Measurements from ENCODE around the gene THSD4.
A peak's percentile ranks its signal among the peaks of the same experiment; 100 is the strongest.

The THSD4 gene

DNA sequence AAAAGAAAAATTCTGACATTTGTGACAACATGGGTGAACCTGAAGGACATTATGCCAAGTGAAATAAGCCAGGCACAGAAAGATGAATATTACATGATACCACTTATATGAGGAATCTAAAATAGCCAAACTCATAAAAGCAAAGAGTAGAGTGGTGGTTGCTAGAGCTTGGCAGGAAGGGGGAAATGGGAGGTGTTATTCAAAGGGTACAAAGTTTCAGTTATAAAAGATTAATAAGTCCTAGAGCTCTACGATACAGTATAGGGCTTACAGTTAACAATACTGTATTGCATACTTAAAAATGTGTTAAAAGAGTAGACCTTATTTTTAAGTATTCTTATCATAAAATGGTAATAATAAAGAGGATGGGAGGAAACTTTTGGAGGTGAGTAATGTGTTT lies 583.5 kb downstream of the THSD4 start:
- TF ChIP-seq, protein P1, sequence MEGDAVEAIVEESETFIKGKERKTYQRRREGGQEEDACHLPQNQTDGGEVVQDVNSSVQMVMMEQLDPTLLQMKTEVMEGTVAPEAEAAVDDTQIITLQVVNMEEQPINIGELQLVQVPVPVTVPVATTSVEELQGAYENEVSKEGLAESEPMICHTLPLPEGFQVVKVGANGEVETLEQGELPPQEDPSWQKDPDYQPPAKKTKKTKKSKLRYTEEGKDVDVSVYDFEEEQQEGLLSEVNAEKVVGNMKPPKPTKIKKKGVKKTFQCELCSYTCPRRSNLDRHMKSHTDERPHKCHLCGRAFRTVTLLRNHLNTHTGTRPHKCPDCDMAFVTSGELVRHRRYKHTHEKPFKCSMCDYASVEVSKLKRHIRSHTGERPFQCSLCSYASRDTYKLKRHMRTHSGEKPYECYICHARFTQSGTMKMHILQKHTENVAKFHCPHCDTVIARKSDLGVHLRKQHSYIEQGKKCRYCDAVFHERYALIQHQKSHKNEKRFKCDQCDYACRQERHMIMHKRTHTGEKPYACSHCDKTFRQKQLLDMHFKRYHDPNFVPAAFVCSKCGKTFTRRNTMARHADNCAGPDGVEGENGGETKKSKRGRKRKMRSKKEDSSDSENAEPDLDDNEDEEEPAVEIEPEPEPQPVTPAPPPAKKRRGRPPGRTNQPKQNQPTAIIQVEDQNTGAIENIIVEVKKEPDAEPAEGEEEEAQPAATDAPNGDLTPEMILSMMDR (IDR thresholded peaks at IDR 0.05; ENCODE audit: low read length, missing control alignments), result no peak
- no peak overlapping the region for H3K4me3 ChIP-seq (replicated peaks; ENCODE audit: low read depth, low read length)
- DNase-seq (ENCODE audit: low read depth), result no peak

DNA sequence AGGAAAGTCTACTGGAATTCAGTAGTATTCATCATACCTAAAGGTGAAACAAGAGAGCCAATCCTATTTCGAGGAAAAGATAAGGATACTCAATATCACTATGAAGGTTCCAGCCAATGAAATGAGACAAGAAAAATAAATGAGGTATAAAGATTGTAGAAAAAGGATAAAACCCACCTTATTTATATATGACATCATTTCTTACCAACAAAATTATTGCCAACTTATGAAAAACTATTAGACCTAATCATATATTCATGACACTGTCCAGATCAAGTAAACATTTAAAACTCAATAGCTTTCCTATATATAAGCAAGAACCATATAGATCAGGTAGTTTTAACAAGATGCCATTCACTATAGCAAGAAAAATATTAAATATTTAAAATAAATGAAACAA lies 584.7 kb downstream of the THSD4 start:
- no peak overlapping the region for H3K4me3 ChIP-seq (replicated peaks; ENCODE audit: low read depth, low read length)
- TF ChIP-seq, protein P1 (IDR thresholded peaks at IDR 0.05; ENCODE audit: low read length, missing control alignments), result no peak
- no peak for DNase-seq (ENCODE audit: low read depth)

DNA sequence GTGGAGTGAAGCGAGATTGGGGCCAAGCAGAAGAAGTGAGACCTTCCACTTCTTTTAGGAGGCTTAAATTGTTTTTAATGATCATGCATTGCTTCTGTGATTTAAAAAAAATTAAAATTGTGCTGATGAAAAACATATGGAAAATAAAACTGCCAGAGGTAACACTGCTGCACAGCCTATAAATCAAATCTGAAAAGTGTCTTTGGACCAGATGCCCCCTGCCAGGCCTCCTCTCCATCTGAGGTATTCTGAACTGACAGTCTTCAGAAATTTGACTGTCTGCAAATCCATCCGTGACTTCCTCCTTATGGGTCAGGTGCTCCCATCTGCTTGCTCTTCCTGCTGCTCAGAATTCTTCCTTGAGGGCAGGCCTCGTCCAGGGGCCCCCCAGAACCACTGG lies 586.5 kb downstream of the THSD4 start:
- no peak for DNase-seq (ENCODE audit: low read depth)
- TF ChIP-seq, protein P1 (IDR thresholded peaks at IDR 0.05; ENCODE audit: low read length, missing control alignments), result no peak
- no peak overlapping the region for H3K4me3 ChIP-seq (replicated peaks; ENCODE audit: low read depth, low read length)

DNA sequence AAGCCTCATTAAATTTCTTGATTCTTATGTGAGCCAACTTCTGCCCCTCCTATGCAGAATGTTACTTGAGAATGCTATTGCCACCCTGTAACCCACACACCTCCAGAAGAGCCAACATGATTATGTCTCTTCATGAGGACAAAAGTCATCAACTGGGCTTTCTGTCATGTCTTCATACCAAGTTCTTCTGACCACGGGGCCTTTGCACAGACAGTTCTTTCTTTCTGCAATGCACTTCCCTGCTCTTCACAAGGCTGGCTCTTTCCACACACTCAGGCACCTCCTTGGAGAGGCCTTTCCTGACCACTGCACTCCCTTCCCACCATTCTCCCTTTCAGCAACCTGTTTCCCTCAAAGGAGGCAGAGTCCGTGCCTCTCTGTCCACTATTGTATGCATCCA lies 587.2 kb downstream of the THSD4 start:
- TF ChIP-seq, protein P1 (IDR thresholded peaks at IDR 0.05; ENCODE audit: low read length, missing control alignments), result no peak
- H3K4me3 ChIP-seq (replicated peaks; ENCODE audit: low read depth, low read length), result no peak overlapping the region
- no peak for DNase-seq (ENCODE audit: low read depth)

GRCh38 chr15:71705151-71705550 lies 589.9 kb downstream of the THSD4 start:
- TF ChIP-seq, protein P1 (IDR thresholded peaks at IDR 0.05; ENCODE audit: low read length, missing control alignments), result no peak
- peak; percentile 30 for DNase-seq (ENCODE audit: low read depth)
- H3K4me3 ChIP-seq (replicated peaks; ENCODE audit: low read depth, low read length), result no peak overlapping the region

- TF ChIP-seq, protein P1 (IDR thresholded peaks at IDR 0.05; ENCODE audit: low read length, missing control alignments), result no peak
- H3K4me3 ChIP-seq (replicated peaks; ENCODE audit: low read depth, low read length), result no peak overlapping the region
- no peak for DNase-seq (ENCODE audit: low read depth)
Observed at GRCh38 chr15:71706461-71707229, 591.4 kb downstream of the THSD4 start.

Measured in fibroblast of pulmonary artery (primary cell).